ENCODE measurements around the gene ZNF774.

ZNF774 gene

GRCh38 chr15:90358124-90359033 is 6.3 kb downstream of the ZNF774 start:
- H3K4me3 ChIP-seq (ENCODE audit: low read depth, low read length), result no peak overlapping the region
- no peak for TF ChIP-seq CTCF (IDR thresholded peaks at IDR 0.05; ENCODE audit: low read depth, low read length)

- TF ChIP-seq CTCF (IDR thresholded peaks at IDR 0.05; ENCODE audit: low read depth, low read length), result no peak
- H3K4me3 ChIP-seq (ENCODE audit: low read depth, low read length), result no peak overlapping the region
These were observed 8.7 kb downstream of the ZNF774 start for GRCh38 chr15:90360746-90361145.

GRCh38 chr15:90362936-90363212 is 10.8 kb downstream of the ZNF774 start:
- no peak overlapping the region for H3K4me3 ChIP-seq (ENCODE audit: low read depth, low read length)

GRCh38 chr15:90364251-90364650 is 12.2 kb downstream of the ZNF774 start:
- TF ChIP-seq CTCF (IDR thresholded peaks at IDR 0.05; ENCODE audit: low read depth, low read length), result no peak
- H3K4me3 ChIP-seq (ENCODE audit: low read depth, low read length), result no peak overlapping the region

More at GRCh38 chr15:90362936-90363212, 10.8 kb downstream of the ZNF774 start:
- TF ChIP-seq CTCF (IDR thresholded peaks at IDR 0.05; ENCODE audit: low read depth, low read length), result no peak

GRCh38 chr15:90365414-90366055 is 13.5 kb downstream of the ZNF774 start:
- H3K4me3 ChIP-seq (ENCODE audit: low read depth, low read length), result no peak overlapping the region
- no peak for TF ChIP-seq CTCF (IDR thresholded peaks at IDR 0.05; ENCODE audit: low read depth, low read length)

GRCh38 chr15:90367576-90367975 is 15.5 kb downstream of the ZNF774 start:
- no peak overlapping the region for H3K4me3 ChIP-seq (ENCODE audit: low read depth, low read length)
- no peak for TF ChIP-seq CTCF (IDR thresholded peaks at IDR 0.05; ENCODE audit: low read depth, low read length)

GRCh38 chr15:90375071-90375470 is 23.0 kb downstream of the ZNF774 start:
- H3K4me3 ChIP-seq (ENCODE audit: low read depth, low read length), result no peak overlapping the region
- TF ChIP-seq CTCF (IDR thresholded peaks at IDR 0.05; ENCODE audit: low read depth, low read length), result no peak

All from WI38 (cell line).